NAMALWA (cell line): ENCODE results near the gene LRRC71.

Experiments
- DNase-seq: peaks from one replicate; pipeline ENCODE4 v3.0.0-alpha.2; 2015; ENCODE audit warnings: low spot score

The LRRC71 gene

DNA sequence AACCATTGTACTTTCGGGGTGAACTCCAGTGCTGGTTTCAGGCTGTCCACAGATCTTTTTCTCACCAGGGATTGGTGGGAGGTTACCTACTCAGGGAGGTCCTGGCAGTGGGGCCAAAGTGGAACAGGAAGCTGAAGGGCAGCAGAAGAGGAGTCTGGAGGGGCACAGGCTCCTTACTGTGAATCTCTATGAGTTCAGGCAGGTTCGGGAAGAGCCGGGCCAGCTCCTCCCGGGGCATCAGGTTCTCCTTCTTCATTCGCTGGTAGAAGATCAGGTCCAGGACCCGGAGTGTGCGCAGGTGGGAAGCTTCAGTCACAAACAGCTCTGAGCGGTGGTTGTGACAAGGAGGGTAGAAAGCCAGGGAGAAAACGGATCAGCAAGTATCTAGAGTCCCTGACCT is 26.7 kb downstream of the LRRC71 start:
- DNase-seq: no peak

DNA sequence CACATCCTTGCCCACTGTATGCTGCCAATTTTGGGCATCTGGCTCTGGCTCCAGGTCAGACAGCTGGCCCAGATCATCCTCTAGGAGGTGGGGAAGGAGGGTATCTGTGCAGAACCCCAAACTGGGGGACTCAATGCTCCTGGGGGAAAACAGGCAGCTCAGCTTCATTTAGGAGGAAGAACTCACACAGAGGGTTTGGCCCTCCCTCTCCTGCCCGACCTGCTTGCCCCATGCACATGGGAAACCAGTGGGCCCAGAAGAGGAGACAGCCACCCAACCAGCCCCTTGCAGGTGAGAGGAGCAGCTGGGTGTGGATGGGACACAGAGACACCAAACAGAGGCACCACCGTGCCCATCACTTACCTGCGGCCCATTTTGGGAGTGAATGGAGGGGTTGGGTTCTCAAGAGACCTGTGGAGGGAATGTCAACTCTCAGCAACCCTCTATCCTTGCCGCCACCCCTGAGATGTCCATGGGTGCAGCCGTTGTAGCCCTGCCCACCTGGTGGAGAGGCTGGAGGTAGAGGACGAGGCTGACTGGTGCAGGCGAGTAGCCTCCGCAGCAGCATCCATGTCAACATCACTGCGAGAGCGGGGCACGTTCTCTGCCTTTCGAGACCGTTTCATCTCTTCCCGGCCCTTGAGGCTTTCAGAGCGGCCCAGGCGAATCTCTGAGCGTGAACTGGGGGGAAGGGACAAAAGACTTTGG is 27.5 kb downstream of the LRRC71 start:
- DNase-seq: no peak

DNA sequence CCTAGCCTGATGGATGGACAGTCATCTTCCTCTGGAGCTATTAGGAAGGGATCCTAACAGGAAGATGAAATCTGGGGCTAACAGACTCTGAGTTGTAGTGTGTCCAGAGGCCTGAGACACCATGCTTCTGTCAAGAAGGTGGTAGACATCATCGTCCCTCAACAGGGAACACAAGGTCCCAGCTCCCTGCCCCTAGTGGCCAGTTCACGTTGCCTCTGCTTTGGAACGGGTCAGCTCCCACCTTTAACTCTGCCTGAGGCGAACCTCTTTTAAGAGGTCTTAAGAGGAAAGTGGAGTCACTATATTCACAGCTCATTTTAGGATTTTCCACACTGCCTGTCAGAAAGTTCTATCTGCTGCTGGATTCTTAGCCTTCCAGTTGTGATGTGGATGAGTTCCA is 28.3 kb downstream of the LRRC71 start:
- DNase-seq: peak; percentile 32

DNA sequence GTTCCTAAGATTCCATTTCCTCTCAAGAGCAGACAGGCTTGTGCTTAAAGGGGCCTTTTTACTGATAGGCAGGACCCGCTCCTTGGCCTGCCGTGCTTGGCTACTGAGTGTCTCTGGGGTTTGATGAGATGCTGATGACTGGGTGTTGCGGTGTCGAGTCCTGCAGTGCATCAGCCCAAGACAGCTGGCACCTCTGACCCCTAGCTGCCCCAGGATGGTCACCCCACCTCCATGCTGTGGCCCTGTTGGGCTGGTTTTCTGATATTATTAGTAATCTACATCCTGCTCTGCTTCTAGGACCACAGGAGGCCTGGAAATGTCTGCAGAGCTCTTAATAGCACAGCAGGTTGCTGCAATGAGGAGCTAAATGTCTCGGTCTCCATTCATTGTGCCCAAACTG is 28.7 kb downstream of the LRRC71 start:
- DNase-seq: no peak

DNA sequence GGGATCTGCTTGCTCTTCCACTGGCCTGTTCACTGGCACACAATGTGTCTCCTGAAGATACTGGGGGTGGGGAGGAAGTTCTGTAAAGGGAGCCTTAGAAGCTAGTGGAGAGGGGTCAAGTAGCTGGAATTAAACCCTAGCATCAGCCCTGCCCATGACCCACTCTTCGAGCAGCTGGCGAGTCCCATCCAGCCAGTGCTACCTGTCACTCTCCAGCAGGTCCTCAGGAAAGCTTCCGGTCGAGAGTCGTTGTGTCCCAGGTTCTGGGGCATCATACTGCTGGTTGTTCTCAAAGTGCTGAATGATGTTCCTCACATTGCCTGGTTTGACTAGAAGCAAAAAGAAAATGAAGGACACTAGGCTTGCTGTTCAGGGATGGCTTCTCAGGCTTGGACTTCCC is 30.9 kb downstream of the LRRC71 start:
- DNase-seq: no peak

DNA sequence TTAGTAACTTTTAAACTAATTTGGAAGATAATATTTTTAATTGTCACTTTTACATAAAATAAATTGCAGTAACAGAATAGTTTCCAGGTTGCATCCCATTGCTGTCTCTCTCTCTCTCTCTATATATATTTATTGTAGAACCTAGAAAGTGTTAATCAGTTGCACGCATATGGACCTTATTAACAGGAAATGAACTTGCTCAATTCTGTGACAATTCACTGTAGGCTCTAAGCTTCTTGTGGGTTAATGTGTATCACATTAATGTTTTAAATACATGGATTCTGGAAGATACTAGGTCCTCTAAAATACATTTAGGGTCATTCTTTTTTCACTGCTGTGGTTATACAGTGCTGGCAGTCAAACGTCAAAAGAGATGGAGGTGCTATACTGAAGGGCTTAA is 33.1 kb downstream of the LRRC71 start:
- DNase-seq: no peak

DNA sequence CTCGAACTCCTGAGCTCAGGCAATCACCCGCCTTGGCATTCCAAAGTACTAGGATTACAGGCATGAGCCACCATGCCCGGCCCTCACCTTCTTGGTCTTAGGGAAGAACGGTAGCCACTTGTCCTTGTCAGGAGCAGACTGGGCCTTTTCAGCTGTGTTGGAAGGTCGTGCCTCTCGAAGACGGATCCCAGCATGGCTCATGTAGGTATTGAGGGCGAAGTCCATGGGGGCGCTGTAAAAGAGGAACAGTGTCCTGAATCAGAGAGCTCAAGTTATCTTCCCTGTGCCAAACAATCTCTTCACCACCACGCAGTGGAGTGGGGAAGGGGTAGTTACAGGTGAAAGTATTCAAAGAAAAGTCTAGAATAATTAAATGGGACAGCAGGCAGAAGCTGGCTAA is 35.9 kb downstream of the LRRC71 start:
- DNase-seq: no peak

DNA sequence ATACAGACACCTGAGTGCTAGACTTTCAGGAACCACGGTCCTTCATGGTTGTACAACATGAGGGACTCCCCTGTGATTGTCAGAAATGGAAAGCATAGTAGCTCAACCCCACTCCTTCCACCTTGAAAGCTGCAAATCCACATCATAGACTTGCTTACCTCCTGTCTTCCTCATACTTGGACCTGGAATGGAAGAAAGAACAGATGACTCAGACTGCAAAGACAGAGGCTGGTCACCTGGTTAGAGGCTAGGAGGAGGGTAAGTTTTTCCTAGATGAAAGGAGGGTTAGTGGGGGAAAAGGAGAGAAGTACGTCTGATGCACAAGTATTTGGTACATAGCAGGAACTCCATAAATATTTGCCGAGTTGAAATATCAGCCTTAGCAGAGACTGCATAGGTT is 37.2 kb downstream of the LRRC71 start:
- DNase-seq: no peak

DNA sequence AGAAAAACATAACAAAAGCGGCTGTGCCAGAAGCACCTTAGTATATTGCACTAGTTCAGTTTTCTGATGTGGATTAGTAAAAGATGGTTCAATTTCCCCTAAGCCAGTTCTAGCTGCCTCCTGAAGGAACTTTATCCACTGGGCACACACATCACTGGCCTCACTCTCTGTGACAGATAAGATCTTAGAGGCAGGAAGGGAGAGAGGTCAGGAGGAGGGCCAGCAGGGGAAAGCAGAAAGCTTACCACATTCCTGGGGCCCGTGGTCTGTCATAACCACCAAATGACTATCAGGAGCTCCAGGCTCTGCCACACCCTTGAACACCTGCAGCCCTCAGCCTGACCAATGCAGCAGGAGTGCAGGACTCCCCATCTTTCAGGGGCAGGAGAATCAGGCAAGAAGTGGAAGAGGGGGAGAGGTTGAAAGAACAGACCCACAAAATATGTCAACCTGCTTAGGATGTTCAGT is 37.8 kb downstream of the LRRC71 start:
- DNase-seq: no peak

DNA sequence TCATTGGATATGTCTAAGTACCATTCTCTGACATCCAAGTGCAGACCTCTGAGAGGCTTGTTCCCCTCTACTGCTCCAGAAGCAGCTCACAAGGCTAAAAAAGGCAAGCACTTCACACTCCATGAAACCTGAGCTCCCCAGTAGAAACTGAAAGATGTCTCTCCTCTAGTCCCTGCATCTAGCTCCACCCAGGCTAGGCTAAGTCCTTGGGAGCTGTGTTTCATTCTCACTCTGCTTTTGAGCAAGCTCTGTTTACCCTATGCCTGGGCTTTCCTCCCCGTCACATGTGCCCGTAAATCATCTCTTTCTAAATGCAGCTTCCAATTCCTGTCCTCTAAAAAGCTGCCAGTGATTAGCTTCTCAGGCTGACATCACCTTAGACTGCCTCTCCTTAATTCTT is 39.0 kb downstream of the LRRC71 start:
- DNase-seq: peak; percentile 17

DNA sequence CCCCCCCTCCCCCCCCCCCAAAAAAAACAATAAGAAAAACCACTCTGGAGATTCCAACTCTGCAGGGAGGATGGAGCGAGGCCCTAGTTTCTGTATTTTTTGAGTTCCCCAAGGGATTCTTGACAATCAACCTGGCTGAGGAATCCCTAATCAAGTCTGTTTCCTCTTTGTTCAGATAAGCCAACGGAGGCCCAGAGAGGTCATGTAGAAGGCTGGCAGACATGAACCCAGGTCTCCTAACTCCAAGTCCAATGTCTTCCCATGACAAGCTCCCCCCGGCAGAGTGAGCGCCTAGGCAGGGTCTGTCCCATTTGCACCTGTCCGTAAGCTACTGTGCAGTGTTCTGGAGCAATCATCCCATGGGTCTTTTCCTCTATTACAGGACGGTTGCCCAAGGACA is 39.5 kb downstream of the LRRC71 start:
- no peak for DNase-seq

DNA sequence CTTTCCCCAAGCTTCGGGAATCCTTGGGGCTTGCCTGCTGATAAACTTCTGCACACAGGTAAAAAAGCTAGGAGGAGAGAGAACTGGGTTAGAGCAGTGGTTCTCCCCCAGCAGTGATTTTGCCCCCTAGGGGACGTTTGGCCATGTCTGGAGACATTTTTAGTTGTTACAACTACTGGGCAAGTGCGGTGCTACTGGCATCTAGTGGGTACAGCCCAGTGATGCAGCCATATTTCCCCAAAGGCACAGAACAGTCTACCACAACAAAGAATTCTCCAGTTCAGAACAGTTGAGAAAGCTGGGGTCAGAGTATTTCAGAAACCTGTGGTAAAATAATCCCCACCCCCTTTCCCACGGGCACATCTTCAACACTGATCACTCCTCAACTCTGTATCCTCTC is 41.3 kb downstream of the LRRC71 start:
- DNase-seq: peak; percentile 88

DNA sequence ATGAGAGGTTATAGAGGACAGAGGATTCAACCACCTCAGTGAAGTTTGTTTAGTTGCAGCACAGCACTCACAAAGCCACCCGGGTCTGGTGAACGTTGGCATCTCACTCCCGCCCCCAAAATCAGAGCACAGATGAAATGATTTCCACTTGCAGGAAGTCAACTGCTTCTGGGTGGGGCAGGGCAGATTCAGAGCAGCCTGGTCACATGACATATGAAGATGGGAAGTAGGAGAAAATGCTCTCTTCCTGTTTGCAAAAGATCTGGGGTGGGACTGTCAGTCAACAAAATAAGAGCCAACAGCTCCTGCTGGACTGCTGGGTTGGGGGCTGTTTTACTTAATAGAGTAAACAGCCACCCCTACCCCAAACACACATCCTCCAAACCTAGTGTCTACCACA is 43.2 kb downstream of the LRRC71 start:
- DNase-seq: peak; percentile 70

DNA sequence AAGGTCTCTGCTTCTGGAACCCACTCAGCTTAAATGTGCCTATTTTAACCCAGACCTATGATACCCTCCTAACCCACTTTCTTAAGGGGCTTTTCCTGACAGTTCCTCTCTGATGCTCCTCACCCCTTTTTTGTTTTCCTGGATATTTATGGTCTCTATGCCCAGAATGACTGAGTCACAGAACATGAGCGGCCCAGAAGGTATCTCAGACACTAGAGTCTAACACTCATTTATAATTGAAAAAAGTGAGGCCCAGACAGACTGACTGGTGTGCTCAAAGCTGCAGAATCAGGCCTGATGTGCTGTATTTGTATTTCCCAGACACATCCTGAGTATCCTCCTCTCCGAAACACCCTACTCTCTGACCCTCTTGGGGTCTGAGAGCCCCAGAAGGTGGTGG is 44.0 kb downstream of the LRRC71 start:
- DNase-seq: no peak

DNA sequence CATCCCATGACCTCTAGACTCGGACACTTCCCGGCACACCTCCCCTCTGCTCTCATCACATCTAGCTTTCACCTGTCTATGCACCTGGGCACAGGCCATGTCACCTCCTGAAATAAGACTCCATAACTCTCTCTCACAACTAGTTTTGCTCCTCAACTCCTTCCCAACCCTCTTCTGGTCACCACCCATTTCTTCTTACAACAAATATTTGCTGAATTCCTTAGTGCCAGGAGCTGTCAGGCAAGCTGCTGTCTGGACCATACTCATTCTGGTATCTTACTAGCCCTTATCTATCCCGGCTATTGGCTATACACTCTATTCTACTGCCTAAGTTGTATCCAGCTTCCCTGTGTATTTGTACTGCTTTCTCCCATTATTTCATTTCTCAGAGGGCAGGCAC is 49.1 kb downstream of the LRRC71 start:
- no peak for DNase-seq

DNA sequence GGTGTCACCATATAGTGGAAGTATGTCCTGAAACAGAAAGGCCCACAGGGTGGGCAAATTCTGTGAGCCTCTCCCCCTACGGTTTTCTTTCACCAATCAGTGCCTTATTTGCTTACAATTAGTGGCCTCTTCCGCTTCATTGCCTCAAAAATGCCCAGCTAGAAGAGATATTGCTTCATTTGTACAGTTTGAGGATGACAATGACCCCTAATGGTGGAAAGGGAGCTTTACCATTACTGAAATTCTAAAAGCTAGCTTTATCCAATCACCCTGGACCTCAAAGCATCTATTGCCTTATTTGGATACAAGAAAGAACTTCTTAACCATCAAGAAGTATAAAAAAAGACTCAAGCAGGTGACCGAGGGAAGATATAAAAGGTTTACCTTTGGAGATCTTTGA is 49.6 kb downstream of the LRRC71 start:
- DNase-seq: peak; percentile 43

DNA sequence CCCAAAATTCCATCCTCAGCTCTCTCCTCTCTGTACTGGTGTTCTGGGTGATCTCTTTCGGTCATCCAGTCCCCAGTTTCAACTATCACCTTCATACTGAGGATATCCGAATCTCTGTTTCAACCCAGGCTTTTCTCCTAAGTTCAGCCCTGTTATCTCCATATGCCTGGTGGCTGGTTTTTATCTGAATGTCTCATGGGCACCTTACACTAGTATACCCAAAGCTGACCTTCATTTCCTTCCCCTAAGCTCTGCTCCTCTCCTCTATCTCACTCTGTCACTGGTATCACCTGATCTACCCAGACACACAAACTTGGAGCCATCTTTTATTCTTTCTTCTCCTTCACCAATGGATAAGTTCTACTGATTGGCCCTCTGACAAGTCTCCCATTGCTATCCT is 53.0 kb downstream of the LRRC71 start:
- no peak for DNase-seq

DNA sequence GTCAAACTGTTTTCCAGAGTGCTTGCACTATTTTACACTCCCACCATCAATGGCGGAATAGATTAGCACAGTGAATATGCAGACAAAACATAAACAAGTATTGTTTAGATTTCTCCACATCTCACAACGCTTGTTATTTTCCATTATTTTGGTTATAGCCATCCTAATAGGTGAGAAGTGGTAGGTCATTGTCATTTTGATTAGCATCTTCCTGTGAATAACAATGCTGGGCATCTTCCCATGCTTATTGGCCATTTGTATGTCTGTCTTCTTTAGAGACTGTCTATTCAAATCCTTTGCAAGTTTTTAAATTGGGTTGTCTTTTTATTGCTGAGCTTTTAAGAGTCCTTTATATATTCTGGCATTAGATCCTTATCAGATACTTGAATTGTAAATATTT is 54.7 kb downstream of the LRRC71 start:
- DNase-seq: no peak

DNA sequence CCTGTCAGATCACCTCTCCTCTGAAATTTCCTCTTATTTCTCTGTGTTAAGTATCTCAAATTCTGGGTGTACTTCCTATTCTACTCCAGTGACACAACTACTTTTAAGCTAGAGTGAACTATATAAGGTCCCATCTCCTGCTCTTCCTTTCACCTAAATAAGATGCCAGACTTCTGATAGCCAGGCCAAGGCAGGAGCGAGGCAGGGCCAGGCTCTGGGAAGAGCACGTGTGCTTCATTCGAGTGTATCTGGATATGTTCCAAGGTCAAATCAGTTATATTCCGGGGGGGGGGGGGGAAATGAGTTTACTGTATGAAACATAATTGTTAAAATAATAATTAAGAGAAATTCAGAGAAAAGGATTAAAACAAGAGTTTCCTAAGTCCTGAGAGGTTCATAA is 60.1 kb downstream of the LRRC71 start:
- DNase-seq: no peak
